Nephron progenitor cell (in vitro differentiated cells): ENCODE data around the gene CYBRD1.

Source experiments
- DNase-seq: peaks from one replicate; pipeline ENCODE4 v3.0.0; 2021
- H3K27ac Mint-ChIP-seq: 2 replicates; pipeline ENCODE4 v1.8.0; 2021; ENCODE audit warnings: mild to moderate bottlenecking, moderate library complexity, mixed read lengths
- H3K27me3 Mint-ChIP-seq: 2 replicates; pipeline ENCODE4 v1.8.0; 2021; ENCODE audit warnings: mild to moderate bottlenecking, low read depth, mixed read lengths; ENCODE audit not compliant: poor library complexity
- H3K36me3 Mint-ChIP-seq: 2 replicates; pipeline ENCODE4 v1.8.0; 2021; ENCODE audit warnings: low read depth, mixed read lengths
- H3K4me1 Mint-ChIP-seq: 2 replicates; pipeline ENCODE4 v1.8.0; 2021; ENCODE audit warnings: mixed read lengths
- H3K4me3 Mint-ChIP-seq: 2 replicates; pipeline ENCODE4 v1.8.0; 2021; ENCODE audit warnings: mild to moderate bottlenecking, moderate library complexity, mixed read lengths
- H3K9me3 Mint-ChIP-seq: 2 replicates; pipeline ENCODE4 v1.8.0; 2021; ENCODE audit warnings: mild to moderate bottlenecking, moderate library complexity, mixed read lengths
- CTCF ChIP-seq: fragments of 200-600 bp; sonication (generic); IDR thresholded peaks from 2 replicates; pipeline ENCODE4 v1.5.0; 2021; ENCODE audit warnings: antibody characterized with exemption

CYBRD1 gene

GRCh38 chr2:171516793-171517192, 5.5 kb upstream of the CYBRD1 start:
- Mint-ChIP-seq H3K27ac (no peak overlapping the region), H3K9me3 (peaks cover 3% of the 10 kb centered on the region), H3K4me3 (no peak overlapping the region), H3K36me3 (no peaks in the 10 kb centered on the region), H3K4me1 (peaks cover 30% of the 10 kb centered on the region), H3K27me3 (peaks cover 6% of the 10 kb centered on the region)
- no peak for DNase-seq
- no peak for TF ChIP-seq CTCF

DNA sequence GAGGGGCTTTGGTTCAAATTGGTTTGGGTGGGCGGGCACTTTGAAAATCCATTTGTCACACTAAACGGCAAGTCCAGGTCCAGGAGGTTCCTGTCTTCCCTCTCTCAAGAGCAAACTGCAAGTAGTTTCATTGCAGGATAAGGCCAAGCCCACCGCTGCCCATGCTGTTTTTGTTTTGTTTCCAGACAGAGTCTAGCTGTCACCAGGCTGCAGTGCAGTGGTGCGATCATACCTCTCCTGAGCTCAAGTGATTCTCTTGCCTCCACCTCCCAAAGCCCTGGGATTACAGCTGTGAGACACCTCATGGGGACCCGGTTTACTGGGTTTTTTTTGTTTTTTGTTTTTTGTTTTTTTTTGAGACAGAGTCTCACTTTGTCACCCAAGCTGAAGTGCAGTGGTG, 1.8 kb upstream of the CYBRD1 start:
- H3K27ac Mint-ChIP-seq = no peak overlapping the region
- DNase-seq = no peak

GRCh38 chr2:171521361-171522051, 768 bp upstream of the CYBRD1 start:
- TF ChIP-seq CTCF = no peak
- Mint-ChIP-seq H3K27ac (no peak overlapping the region), H3K9me3 (peaks cover 3% of the 10 kb centered on the region), H3K4me3 (peak overlapping the region; percentile 92), H3K27me3 (peaks cover 16% of the 10 kb centered on the region), H3K4me1 (peaks cover 46% of the 10 kb centered on the region), H3K36me3 (no peaks in the 10 kb centered on the region)
- no peak for DNase-seq

More for the DNA sequence above, 1.8 kb upstream of the CYBRD1 start:
- H3K4me1 Mint-ChIP-seq = peaks cover 46% of the 10 kb centered on the region
- no peak overlapping the region for H3K4me3 Mint-ChIP-seq
- H3K9me3 Mint-ChIP-seq = peaks cover 3% of the 10 kb centered on the region
- H3K36me3 Mint-ChIP-seq = no peaks in the 10 kb centered on the region
- TF ChIP-seq CTCF = no peak
- H3K27me3 Mint-ChIP-seq = peaks cover 14% of the 10 kb centered on the region

DNA sequence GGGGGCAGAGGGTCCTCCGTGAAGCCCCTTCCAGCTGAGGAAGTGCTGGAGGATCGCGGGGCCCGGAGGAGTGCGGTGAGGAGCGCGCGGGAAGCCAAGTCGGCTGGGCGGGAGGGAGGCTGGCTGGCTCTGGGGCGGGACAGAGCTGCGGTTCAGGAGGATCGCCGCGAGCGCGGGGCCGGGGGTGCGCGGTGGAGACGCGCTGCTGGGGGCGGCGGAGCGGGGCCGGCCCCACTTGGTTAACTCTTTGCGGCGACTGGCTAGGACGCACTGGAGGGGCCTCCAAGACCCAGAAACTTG, 464 bp downstream of the CYBRD1 start:
- Mint-ChIP-seq H3K9me3 (peaks cover 3% of the 10 kb centered on the region), H3K4me3 (peak overlapping the region; percentile 92), H3K36me3 (no peaks in the 10 kb centered on the region), H3K27ac (peak overlapping the region; percentile 59), H3K27me3 (peaks cover 16% of the 10 kb centered on the region), H3K4me1 (peaks cover 46% of the 10 kb centered on the region)
- peak; percentile 69 for DNase-seq
- TF ChIP-seq CTCF = no peak

GRCh38 chr2:171523088-171524017, 1.1 kb downstream of the CYBRD1 start:
- Mint-ChIP-seq H3K36me3 (peaks cover 1% of the 10 kb centered on the region), H3K9me3 (no peaks in the 10 kb centered on the region), H3K27ac (no peak overlapping the region), H3K4me3 (peak overlapping the region; percentile 92), H3K27me3 (peaks cover 16% of the 10 kb centered on the region), H3K4me1 (peaks cover 46% of the 10 kb centered on the region)
- TF ChIP-seq CTCF = no peak
- DNase-seq = peak; percentile 72
